T-helper 2 cell (primary cell): Measurements from ENCODE around the gene ENTPD3.

Experiments
- DNase-seq, 5 experiments: peaks; one replicate each; pipeline versions ENCODE4 v3.0.0 to v3.0.0-alpha.2; 2012 to 2022
- total RNA-seq, 2 donors: gene quantifications; one replicate each; lab custom pipeline; 2026; lab: John Stamatoyannopoulos, UW

ENTPD3 gene, protein sequence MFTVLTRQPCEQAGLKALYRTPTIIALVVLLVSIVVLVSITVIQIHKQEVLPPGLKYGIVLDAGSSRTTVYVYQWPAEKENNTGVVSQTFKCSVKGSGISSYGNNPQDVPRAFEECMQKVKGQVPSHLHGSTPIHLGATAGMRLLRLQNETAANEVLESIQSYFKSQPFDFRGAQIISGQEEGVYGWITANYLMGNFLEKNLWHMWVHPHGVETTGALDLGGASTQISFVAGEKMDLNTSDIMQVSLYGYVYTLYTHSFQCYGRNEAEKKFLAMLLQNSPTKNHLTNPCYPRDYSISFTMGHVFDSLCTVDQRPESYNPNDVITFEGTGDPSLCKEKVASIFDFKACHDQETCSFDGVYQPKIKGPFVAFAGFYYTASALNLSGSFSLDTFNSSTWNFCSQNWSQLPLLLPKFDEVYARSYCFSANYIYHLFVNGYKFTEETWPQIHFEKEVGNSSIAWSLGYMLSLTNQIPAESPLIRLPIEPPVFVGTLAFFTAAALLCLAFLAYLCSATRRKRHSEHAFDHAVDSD
- 0 reads per million in 2 donors for total RNA-seq

DNA sequence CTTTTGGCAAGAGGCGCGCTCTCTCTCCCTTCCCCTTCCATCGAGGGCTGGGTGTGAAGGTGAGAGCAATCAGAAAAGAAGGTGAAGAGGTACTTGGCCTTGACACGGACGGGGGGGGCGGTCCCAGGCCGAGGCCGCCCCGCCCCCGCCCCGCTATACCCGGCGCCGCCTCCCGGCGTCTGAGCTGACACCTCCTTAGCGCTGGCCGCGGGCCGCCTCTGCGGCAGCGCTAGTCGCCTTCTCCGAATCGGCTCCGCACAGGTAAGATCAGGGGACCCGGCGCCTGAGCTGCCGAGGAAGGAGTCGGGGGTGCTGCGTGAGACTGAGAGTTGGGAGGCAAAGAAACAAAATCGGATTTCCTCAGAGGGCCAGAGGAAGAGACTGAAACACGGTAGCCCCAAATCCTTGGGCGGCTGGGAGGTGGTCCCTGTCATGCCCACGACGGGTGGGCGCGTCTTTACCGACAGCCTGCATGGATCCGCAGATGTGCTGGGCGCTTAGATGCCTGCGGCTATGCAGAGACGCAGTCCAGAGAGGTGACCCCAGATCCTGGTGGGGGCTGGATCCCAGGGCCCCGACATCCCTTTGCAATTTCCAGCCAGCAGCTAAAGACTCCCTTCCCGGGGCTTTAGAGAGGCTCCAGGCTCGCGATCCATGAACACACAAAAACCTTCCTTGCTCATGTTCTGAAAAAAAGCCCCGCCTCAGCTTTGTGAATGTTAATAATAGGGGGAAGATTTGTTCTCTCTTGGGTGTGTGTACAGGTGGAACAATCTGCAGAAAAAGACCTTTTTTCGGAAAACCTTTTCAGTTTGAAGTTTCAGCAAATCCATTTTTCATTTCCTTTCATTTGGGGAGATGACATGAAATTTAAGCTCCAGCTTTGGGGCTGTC, at the start of gene ENTPD3:
ENTPD3 (plus strand) TSS at position 184 of the 894 bp plus-strand sequence. CDS start 874 bp downstream, outside the sequence.
- DNase-seq, result peak in 3 of 5 experiments; percentile 7 to 48 (median 9)

DNA sequence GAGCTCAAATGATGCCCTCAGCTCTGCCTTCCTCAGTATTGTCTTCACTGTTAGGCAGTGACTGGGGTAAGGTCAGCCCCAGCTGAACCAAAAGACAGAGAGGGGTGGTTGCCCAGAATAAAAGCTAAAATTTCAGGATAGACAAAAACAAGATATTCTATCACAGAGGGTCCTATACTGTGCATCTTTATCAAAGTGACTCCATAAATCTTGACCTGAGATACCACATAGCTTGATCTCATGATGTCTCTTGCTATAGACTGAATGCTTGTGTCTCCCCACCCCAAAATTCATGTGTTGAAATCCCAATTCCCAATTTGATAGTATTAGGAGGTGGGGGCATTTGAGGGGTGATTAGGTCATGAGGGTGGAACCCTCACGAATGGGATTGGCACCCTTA, 47.1 kb upstream of the ENTPD3 start:
- DNase-seq, result no peak

DNA sequence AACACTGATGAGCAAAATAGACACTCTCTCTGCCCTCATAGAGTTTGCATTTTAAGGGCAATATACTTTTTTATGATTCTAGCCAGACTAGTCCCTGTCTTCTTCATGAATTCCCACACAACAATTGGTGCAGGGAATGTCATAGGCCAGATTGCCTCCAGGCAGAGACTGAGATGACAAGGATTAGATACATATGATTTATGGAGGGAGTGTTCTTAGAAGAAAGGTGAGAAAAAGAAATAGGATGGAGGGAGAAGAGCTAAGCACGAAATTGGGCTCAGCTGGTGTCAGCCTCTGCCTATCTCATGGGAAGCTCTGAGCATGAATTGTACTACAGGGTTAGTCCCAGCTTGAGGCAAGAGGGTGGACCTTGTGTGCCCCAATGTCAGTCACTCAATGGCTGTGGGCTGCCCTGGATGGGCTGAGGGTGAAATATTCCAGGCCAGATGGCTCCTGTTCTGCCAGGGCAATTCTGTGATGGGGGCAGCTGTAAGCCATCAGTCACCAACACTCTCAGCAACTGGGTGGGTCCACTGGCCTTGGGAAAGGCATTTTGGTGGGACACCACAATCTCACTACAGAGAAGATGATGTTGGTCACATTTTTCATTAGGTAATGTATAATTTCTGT, 46.3 kb upstream of the ENTPD3 start:
- DNase-seq, result no peak

DNA sequence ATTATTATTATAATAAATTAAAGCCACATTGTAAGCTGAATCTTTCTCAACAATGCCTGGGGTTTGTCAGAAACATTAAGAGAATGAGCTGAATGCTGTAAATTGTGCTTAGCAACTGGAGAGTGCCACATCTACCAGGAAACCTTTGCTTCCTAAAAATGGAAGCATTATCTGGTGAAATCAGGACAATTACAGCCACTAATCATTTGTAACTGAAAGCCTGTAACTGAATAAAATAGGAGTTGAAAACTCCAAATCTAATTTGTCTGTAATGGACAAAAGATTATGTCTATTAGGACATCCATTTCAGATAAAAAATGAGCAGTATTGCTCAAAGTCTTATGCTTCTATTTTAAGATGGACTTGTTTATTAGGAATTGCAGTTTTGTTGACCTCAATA, 45.3 kb upstream of the ENTPD3 start:
- no peak for DNase-seq

DNA sequence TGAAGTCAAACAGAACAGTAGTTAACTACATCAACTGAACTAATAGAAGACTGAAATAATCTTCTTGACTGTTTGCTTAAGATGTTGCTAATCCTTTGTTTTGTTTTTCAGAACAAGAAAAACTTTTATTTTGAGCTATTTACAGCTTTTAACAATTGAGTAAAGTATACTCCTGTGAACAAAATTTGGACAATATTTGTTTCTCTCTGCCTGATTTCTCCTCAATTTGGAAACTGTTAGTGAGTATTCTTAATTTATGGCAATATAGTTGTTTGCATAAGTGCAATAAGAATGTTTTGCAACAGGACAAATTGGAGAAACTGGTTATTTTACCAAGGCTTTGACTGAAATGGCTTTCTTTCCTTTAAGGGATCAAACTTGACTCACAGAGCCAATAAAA, 36.5 kb upstream of the ENTPD3 start:
- DNase-seq, result no peak

DNA sequence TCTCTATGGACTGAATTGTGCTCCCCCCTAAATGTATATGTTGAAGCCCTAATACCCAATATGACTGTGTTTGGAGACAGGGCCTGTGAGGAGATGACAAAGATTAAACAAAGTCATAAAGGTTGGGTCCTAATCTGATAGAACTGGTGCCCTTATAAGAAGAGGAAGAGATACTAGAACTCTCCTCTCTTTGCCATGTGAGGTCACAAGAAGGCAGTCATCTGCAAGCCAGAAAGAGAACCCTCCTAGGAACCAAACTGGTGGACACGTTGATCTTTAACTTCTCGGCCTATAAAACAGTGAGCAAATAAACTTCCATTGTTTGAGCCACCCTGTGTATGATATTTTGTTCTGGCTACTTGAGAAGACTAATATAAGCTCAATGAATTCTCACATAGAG, 31.6 kb upstream of the ENTPD3 start:
- DNase-seq, result no peak

DNA sequence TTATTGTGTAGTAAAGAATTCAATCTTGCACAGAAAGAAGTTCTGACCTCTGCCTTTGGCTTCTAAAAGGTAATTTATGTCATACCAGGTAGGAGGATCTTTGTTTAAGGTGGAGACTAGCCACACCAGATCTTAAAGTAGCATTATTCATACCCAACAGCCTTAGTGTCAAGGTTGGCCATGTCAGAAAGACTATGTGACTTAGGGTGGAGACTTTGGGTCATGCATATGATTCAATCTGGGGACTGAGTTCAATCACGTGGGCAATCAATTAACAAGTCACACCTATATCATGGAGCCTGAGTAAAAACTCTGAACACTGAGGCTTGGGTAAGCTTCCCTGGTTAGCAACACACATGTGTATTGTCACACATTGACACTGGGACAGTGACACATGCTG, 28.5 kb upstream of the ENTPD3 start:
- no peak for DNase-seq

DNA sequence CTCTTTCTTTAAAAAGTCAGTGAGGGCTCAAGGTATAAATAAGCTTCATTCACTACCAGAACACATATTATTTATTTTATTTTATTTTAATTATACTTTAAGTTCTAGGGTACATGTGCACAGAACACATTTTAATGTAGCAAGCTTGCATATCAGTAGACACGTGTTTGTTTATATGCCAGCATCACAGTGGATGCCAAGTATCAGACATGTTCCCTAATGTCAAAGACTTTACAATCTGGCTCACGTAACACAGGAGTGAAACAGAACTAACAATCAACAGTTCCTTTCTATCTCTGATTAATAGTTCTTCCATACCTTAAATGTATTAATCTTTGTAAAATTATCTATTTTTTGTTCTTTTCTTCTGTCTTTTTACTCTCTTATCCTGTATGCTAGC, 23.3 kb upstream of the ENTPD3 start:
- DNase-seq, result no peak

DNA sequence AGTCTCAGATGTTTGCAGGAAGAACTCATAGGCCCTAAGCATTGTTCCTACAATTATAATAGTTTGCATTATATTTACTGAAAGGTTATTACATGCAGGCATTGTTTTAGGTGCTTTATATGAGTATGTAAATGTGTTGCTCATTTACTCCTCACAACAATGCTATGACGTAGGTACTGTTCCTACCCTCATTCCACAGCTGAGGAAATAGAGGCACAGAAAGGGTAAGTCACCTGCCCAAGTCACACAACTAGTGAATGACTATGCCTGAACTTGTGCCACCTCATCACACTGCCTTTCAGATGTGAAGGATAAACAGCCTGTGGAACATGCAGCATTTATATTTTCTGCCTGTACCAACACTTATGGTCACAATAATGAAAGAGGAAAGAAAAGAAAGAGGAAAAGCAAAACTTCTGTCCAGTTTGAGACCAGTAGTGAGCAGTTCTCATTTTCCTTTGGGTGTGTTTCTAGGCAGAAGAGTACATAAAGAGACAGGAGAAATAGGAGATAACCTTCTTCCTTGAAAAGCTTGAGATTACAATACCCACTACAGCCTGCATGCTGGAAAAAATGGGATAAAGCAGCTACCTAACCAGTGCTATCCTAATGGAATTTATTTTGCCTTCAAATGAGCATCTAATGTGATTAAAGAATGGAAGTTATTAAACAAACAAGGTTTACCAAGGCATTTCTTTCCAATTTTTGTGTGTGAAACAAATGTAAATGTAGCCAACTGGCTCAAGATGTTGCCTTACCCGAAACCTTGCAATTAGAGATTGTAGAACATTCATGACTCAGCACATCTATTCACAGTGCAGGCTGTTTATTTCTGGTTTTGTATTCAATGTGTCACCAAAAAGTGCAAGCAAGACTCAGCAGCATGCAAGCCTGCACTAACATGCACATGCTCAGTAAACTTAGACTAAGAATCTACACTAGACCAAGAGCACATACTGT, 20.5 kb upstream of the ENTPD3 start:
- no peak for DNase-seq

DNA sequence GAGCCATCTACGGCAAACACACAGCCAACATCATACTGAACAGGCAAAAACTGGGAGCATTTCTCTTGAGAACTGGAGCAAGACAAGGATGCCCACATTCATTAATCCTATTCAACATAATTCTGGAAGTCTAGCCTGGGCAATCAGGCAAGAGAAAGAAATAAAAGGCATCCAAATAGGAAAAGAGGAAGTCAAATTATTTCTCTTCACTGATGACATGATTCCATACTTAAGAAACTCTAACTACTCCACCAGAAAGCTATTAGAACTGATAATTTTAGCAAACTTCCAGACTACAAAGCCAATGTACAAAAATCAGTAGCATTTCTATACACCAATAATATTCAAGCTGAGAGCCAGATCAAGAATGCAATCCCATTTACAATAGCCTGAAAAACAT, 17.3 kb upstream of the ENTPD3 start:
- no peak for DNase-seq

DNA sequence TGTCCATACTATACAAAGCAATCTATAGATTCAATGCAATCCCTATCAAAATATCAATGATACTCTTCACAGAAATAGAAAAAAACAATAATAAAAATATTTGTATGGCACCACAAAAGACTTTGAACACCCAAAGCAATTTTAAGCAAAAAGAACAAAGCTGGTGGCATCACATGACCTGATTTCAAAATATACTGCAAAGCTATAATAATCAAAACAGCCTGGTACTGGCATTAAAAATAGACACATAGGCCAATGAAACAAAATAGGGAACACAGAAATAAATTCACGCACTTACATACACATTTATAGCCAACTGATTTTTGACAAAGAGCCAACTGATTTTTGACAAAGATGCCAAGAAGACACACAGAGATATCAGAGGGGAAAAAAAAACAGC, 9.2 kb upstream of the ENTPD3 start:
- DNase-seq, result no peak

DNA sequence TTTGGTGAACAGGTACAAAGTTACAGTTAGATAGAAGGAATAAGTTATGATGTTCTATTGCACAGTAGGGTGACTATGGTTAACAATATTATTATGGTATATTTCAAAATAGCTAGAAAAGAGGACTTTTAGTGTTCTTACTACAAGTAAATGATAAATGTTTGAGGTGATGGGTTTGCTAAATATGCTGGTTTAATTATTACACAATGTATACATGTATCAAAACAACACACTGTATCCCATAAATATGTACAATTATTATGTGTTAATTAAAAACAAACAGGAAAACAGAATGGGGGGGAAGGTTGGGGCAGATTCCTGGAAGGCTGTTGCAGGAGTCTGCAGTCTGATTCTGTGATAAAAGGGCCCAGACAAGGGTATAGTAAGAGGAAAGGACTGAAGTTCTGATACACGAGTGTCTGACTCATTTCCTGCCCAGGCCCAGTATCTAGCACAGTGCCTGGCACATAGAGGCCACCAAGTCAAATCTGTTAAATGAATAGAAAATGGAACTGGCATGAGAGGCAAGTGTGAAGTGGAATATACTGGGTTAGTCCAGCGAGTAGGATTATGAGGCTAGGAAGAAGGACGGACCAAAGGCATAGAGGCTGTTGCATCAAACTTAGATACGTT, 7.2 kb upstream of the ENTPD3 start:
- DNase-seq, result no peak

DNA sequence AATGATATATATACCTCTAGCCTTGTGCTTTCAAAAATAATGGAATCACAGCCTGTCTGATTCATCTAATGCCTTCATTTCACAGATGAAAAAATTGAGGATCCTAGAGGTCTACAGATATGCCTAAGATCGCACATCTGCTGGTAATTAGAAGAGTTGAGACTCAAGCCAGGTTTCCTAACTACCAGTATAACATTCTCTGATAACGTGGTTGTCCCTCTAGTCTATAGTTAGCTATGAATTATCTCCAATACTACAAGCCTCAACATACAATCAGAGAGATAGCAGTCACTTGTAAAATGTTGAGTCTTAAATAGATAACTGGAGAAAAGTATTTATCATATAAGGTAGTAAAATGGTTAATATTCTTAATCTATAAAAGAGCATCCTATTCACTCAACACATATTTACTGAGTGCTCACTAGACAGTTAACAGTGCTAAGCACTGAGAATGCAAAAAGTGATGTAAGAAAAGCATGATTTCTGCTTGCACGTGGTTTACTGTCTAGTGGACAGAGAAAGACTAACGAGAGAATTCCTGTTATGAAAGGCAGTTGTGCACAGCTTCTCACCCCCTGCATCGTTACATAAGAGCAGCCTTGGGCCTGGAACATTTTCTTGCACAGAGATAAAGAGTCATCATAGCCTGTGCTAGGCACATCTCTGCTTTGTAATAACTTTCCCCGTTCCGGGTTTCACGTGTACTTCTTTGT, 4.9 kb upstream of the ENTPD3 start:
- no peak for DNase-seq

DNA sequence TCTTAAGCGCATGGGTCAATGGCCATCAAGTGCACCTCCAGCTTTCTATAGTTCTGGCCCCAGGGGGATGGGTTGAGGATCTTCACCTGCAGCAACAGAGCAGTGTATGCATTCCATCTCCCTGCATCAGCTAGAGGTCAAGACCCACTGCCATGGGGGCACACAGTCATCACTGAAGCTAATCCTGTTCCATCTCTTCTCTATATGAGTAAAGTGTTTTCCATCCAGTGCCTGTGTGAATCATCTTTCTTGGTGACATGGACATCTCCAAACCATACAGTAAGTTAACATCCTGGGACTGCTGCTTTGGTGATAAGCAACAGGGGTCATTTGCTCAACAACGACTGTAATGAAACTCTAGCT, 4.4 kb upstream of the ENTPD3 start:
- DNase-seq, result no peak

DNA sequence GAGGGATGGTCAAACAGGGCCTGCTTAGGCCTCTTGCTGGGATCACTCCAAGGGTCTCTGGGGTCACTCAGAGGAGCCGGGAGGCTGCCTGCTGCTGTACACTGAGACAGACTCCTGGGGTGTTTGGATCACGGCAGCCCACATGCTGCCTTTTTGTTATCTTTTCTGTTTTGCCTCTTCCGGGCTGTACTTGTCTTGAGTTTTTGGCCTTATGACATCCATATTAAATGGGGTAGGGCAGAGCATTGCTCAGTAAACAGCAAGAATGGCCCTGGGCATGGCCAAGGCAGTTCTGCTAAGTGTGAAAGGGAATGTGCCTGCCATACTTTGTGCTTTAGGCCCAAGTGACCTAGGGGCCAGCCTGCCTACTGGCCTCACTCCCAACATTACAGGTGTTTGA, 771 bp upstream of the ENTPD3 start:
- no peak for DNase-seq

DNA sequence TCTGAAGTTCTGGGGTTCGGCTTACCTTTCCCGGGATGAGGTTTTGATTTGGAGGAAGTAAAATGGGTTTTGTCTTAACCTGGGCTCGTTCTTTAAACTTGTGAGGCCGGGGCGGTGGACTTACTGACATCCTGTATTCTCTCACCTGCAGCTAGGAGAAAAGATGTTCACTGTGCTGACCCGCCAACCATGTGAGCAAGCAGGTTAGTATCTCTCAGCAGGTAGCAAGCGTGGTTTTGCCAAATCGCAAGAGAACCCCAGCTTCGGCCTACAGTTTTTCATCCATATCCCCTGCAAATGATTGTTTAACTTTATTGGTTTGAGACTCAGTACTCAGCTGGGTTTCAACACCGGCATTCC, 891 bp downstream of the ENTPD3 start:
- DNase-seq, result no peak

DNA sequence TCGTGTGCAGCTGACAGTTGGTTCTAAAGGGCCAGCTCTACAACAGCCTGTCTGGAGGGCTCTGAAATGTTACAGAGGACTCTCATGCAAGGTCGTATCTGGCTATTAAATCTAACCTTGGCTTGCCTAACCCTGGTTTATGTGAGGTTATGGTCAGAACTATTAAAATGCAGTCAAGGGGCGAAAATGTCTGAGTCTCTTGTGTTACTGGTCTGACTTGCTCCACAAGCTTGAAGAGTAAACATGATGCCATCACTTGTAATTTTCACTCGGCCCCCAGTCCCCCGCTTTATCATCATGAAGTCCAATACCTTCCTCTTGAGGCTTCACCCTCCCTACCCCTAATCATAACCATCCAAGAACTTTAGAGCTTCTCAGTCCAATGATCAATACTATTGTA, 9.4 kb downstream of the ENTPD3 start:
- DNase-seq, result no peak

DNA sequence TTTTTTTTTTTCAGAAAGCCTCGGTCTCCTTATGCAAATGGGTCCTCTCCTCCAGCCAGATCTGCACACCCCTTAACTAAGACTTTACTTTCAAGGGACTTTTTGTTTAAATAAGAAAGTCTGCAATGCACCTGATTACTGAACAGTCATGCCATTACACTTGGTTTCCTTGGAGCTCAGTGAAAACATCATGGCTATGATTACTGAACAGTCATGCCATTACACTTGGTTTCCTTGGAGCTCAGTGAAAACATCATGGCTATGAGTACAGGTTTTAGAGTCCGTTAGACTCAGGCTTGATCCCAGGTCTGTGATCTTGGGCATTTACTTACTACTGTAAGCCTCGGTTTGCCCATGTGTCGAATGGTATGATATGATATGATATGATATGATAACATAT, 10.1 kb downstream of the ENTPD3 start:
- DNase-seq, result no peak

DNA sequence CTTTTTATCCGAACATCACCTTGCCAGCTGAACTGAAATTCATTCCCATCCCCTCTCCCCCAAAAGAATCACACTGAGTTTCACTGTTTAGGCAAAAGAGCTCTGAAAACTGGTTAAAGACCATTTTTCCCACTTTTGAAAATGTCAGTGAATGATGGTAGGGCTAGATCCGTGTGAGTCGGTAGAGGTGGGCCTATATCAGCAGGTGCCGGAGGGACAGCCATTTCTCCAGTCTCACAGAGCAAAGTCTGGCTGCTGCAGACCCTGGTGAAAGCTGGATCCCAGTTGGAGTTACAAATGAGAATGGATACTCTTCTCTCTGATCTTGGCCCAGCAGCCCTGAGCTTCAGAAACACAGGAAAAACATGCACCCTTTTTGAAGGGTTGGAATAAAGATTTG, 10.9 kb downstream of the ENTPD3 start:
- DNase-seq, result no peak

DNA sequence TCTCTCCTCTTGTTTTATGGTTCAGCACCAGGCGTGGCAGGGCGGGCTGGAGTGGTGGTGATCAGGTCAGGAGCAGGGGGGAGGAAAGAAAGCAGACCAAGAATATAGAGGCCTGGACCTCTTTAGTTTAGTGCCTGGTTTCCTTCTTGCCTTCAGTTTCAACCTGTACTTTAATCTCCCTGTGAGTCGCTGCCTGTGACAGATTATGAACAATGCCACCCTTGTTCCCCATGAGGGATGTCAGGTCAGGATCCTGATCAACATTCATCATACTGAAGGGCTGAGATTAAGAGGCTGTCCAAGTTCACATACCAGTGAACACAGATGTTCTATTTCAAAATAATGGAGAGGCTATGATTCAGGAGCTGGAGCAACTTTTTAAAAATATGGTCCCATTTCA, 11.4 kb downstream of the ENTPD3 start:
- DNase-seq, result no peak
